Measurements from ENCODE around the gene ASCL5. TPM values are rescaled to one million over a fixed set of nuclear protein-coding genes. Genes with fewer than 3 reads are reported as not detected.

The ASCL5 gene
- total and polyA plus RNA-seq, 9 of the 15 experiments (the other 6 are each of a cell fraction or from before 2014, with no cell fraction given): 0.09 TPM; not detected in 8

- TF ChIP-seq AFF4 (CRISPR knock-in tag; IDR thresholded peaks at IDR 0.05) (no peak), RREB1 (CRISPR knock-in tag; IDR thresholded peaks at IDR 0.05) (peak; percentile 60; the same call in 1 of the 2 replicates), ZNF121 (CRISPR knock-in tag; conservative IDR thresholded peaks at IDR 0.05) (no peak), CSDE1 (IDR thresholded peaks at IDR 0.05) (no peak), IRF9 (tag; IDR thresholded peaks at IDR 0.05) (peak; percentile 86), POLR2AphosphoS2 (IDR thresholded peaks at IDR 0.05; ENCODE audit: low read length) (peak; percentile 61; the same call in 1 of the 2 replicates), PML (IDR thresholded peaks at IDR 0.05; ENCODE audit: low read length) (0 out of 2 replicates have a peak, but pooled peaks have one; percentile 2), SIN3B (IDR thresholded peaks at IDR 0.05; ENCODE audit: low read depth) (no peak; the same call in 1 of the 2 replicates), ZFX (CRISPR knock-in tag; IDR thresholded peaks at IDR 0.05) (peak; percentile 94), FOXK2 (conservative IDR thresholded peaks at IDR 0.05 in 1 of 2, IDR thresholded peaks at IDR 0.05 in 1 of 2; ENCODE audit: low read depth in 2 of 2) (no peak), TAF7 (tag; IDR thresholded peaks at IDR 0.05) (no peak), EWSR1 (IDR thresholded peaks at IDR 0.05; ENCODE audit: borderline replicate concordance, low read depth, partially characterized antibody) (no peak), NEUROD1 (IDR thresholded peaks at IDR 0.05; ENCODE audit: borderline replicate concordance, low read depth, low read length, partially characterized antibody) (peak; percentile 37), ATF1 (CRISPR knock-in tag; IDR thresholded peaks at IDR 0.05) (no peak), ATF1 (tag; IDR thresholded peaks at IDR 0.05) (peak; percentile 80), POLR3A (IDR thresholded peaks at IDR 0.05; ENCODE audit: borderline replicate concordance, extremely low read depth, insufficient read depth, insufficient read length) (no peak)
These were observed 43.6 kb upstream of the ASCL5 start (continued) for GRCh38 chr1:201170533-201171062.

Data from K562 (cell line).